ENCODE measurements around the gene HBP1.
"Not testable (repeated sequence)": the region's sequence is repeated elsewhere in the genome, so short reads cannot be mapped to it uniquely, and the experiment has no call there.

The HBP1 gene

DNA sequence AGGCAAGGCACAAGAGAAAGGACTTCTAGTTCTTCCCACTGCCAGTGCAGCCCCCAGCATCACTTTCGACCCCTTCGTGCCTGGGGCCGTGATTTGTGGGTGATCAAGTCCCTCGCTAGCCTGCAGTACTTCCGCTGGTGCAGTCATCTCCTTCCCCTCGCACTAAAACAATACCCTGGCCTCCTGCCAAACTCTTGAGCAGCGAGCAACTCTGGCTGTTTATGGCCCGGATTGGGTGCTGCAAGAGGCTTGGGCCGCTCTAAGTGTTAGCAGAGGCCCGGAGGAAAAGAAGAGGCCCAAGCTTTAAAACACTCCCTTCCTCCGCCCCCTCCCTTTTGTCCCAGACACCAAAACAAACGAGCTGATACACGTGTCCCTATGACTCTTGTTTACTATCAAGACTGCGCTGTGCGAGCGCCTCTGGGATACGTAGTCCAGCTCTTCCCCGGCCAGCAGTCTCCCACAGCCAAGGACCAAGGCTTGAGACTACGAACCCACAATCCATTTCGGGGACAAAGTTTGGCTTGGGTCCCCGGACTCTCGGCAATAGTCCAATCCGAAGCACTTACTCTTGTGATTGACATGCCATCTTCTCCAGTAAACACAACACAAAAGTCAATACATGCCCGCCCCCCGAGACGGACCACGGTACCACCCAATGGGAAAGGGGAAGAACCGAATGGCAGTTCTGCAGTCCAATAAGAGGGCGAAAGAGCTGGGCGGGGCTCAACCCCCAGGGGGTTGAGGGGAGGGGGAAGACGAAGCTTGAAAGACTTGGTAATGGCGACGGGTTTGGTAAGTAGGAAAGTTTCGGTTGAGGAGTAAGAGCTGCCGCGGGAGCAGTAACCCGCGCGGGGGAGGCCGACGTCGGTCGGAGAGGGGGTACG is at the start of gene HBP1:
TSS of gene HBP1 (plus strand) at position 771 of the 887 bp plus-strand sequence. CDS start 10,891 bp downstream, outside the sequence.
- DNase-seq (ENCODE audit: low read depth) = peak; percentile 100

DNA sequence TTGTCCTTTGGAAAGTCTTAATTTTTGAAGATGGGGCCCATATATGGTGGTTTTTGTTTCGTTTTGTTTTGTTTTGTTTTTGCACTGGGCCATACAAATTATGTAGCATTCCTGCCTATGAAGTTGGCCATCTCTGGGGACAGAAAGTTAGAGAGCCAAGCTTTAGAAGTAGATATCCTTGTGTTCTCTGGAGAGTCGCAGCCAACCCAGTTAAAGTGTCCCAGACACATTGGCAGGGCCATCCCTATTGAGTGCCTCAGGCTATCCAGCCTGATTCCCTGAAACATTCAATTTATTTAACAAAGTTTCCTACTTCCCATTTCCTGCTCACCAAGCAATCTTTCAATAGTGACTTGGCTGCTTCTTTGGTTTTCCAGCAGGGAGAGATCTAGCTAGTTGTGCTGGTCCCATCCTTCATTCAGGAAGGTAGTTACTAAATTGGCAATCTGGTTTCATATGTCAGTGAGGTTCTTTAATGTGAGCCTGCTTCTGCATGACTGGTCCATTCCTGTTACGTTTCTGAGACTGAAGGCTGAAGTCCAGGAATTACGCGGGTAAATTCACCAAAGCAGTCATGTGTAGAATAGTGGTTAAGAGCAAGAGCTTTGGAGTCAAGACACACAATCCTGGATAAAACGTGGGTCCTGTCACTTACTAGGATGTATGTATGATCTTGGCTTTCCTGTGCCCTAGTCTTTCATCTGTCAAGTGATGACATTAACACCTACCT is 49.3 kb upstream of the HBP1 start:
- no peak for DNase-seq (ENCODE audit: low read depth)
- no peak overlapping the region for H3K4me3 ChIP-seq (ENCODE audit: low read depth, low read length)

More for the DNA sequence above, at the start of gene HBP1:
- peak within 1 kb of the TSS; percentile 88 for H3K4me3 ChIP-seq (ENCODE audit: low read depth, low read length)

GRCh38 chr7:107122486-107122911 is 46.3 kb upstream of the HBP1 start:
- H3K4me3 ChIP-seq (ENCODE audit: low read depth, low read length) = no peak overlapping the region
- DNase-seq (ENCODE audit: low read depth) = peak; percentile 13

- H3K4me3 ChIP-seq (ENCODE audit: low read depth, low read length) = no peak overlapping the region
- DNase-seq (ENCODE audit: low read depth) = no peak
These were observed 45.4 kb upstream of the HBP1 start for GRCh38 chr7:107123392-107123791.

DNA sequence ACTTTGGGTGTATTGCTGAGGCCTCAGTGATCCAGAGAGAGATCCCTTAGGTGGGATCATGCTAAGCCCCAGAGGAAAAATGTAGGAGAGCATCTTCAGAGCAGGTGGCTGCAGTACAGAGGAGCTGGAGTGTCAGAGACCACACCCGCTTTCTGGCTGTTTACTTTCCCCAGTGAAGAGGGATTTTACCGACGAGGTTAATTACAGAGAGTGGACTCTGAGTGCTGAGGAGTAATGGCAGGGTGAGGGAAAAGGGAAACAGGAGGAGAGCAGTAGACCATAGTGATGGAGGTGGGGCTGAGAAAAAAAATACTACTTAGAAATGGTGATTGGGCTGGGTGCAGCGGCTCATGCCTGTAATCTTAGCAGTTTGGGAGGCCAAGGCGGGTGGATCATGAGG is 43.3 kb upstream of the HBP1 start:
- DNase-seq (ENCODE audit: low read depth) = no peak
- no peak overlapping the region for H3K4me3 ChIP-seq (ENCODE audit: low read depth, low read length)

GRCh38 chr7:107128217-107128616 is 40.6 kb upstream of the HBP1 start:
- no peak for DNase-seq (ENCODE audit: low read depth)
- no peak overlapping the region for H3K4me3 ChIP-seq (ENCODE audit: low read depth, low read length)

GRCh38 chr7:107128748-107129147 is 40.1 kb upstream of the HBP1 start:
- H3K4me3 ChIP-seq (ENCODE audit: low read depth, low read length) = no peak overlapping the region

DNA sequence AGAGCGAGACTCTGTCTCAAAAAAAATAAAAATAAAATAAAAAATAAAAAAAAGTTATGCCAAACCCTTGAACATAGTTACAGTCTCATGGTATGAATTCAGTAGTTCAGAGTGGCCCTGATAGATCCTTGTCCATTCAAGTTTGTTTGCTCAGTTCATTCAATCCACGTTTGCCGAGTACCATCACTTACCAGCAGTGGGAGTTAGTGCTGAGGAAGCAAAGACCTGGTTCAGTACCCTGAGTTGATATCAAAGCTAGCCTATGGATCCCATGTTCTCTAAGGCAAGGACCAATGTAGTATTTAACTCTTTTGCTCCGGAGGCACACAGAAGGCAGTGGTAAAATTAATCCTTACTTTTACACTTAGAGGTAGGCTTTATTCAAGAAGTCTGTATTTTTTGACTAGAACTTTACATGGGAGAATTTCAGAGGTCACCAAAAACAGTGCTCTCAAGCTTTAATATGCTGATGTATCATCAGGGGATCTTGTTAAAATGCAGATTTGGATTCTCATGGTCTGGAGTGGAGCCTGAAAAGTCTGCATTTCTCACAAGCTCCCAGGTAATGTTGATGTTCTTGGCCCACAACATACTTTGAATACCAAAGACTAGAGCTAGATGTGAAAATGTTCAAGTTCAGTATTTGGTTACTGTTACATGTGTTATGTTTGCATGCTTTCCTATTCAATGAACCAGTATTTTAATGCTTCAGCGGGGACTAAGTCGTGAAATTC is 38.1 kb upstream of the HBP1 start:
- H3K4me3 ChIP-seq (ENCODE audit: low read depth, low read length) = no peak overlapping the region
- DNase-seq (ENCODE audit: low read depth) = no peak

More at GRCh38 chr7:107128748-107129147, 40.1 kb upstream of the HBP1 start:
- DNase-seq (ENCODE audit: low read depth) = no peak

- DNase-seq (ENCODE audit: low read depth) = no peak
- no peak overlapping the region for H3K4me3 ChIP-seq (ENCODE audit: low read depth, low read length)
These were observed 35.4 kb upstream of the HBP1 start for GRCh38 chr7:107133396-107133795.

DNA sequence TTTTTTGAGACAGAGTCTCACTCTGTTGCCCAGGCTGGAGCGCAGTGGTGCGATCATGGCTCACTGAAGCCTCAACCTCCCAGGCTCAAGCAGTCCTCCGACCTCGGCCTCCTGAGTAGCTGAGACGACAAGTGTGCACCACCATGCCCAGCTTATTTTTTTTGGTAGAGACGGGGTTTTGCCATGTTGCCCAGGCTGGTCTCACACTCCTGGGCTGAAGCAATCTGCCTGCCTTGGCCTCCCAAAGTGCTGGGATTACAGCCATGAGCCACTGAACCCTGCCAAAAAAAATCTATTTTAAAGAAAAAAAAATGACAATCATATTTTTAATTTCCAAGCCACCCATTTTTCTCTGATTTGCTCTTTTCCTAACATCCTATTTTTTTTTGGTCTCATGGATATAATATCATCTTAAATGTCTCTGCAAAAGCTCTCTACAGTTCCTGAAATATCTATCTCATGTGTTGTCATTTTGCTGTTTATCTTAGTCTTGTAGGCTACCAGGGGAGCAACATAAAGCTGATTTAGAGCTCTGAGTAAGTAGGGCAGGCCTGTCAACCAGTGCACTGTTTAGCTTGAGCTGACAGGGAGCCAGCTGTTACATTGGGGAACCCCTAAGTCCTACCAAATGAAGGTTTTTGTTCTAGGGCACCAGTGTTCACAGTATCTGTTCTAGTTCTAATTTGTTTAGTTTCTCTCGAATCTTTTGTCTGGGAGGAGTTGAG is 29.9 kb upstream of the HBP1 start:
- DNase-seq (ENCODE audit: low read depth) = no peak
- no peak overlapping the region for H3K4me3 ChIP-seq (ENCODE audit: low read depth, low read length)

GRCh38 chr7:107143875-107144274 is 24.9 kb upstream of the HBP1 start:
- not testable (repeated sequence) for DNase-seq (ENCODE audit: low read depth); H3K4me3 ChIP-seq (ENCODE audit: low read depth, low read length)

GRCh38 chr7:107145067-107145838 is 23.6 kb upstream of the HBP1 start:
- DNase-seq (ENCODE audit: low read depth) = no peak
- H3K4me3 ChIP-seq (ENCODE audit: low read depth, low read length) = no peak overlapping the region

DNA sequence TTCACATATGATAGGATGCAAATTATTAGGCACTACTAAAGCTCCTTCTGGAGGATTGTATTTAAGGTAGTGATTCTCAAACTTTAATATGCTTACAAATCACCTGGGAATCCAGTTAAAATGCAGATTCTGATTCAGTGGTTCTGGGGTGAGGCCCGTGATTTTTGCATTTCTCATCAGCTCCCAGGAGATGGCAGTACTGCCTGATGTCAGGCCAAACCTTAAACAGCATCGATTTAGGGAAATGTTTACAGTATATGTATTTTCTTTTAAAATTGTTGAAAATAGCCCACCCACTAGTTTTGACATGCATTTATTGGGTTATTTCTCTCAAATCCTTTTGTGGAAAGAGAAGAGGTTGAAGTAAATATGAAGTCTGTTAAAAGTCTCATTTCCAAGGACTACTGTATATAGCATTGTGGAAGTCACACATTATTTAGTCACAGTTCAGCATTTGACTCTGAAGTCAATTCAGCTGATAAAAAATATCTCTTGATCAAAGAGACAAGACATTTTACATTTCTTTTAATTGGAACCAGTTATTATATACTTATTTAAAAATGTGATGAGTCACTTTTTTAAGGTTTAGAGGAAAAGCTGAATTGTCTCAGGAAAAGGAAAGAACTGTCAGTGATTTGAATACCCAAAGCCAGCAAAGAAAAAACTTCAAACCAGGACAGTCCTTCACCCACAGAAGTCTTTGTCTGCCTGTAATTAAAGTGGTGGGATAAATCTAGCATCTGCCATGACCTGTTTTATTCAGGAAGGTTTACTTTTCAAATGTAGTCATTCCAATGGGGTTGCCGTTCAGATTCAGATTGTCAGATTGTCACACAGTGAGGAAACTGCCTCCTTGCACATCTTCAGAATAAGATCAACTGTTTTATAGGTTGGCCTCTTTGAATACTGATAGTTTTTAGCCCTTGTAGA is 21.1 kb upstream of the HBP1 start:
- no peak for DNase-seq (ENCODE audit: low read depth)
- no peak overlapping the region for H3K4me3 ChIP-seq (ENCODE audit: low read depth, low read length)

- H3K4me3 ChIP-seq (ENCODE audit: low read depth, low read length) = no peak overlapping the region
- no peak for DNase-seq (ENCODE audit: low read depth)
These were observed 20.1 kb upstream of the HBP1 start for GRCh38 chr7:107148721-107149120.

DNA sequence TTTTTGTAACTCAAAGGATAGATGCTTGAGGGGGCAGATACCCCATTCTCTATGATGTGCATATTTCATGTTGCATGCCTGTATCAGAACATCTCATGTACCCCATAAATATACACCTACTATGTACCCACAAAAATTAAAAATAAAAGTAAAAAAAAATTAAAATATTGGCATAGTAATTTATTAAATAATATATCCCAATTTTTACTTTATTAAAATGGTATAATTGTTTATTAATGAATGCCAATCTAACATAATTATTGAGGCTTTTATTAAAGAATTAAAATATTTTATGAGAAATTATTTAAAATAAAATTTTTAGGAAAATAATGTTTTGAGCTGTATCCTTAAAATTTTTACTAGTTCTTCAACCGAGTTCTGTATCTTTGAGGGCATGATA is 18.9 kb upstream of the HBP1 start:
- no peak overlapping the region for H3K4me3 ChIP-seq (ENCODE audit: low read depth, low read length)
- DNase-seq (ENCODE audit: low read depth) = no peak

GRCh38 chr7:107150375-107151073 is 18.3 kb upstream of the HBP1 start:
- no peak for DNase-seq (ENCODE audit: low read depth)
- no peak overlapping the region for H3K4me3 ChIP-seq (ENCODE audit: low read depth, low read length)

DNA sequence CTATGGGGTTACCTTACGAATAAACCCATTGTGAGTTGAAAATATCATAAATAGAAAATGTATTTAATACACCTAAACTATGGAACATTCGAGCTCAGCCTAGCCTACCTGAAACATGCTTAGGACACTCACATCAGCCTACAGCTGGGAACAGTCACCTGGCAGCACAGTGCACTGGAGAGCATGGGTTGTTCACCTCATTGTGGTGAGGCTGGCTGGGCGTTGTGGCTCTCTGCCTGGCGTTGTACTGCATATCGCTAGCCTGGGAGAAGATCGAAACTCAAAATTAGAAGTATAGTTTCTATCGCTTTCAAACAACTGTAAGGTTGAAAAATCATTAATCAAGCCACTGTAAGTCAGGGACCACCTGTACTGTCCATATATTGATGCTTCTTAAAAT is 17.3 kb upstream of the HBP1 start:
- no peak for DNase-seq (ENCODE audit: low read depth)
- no peak overlapping the region for H3K4me3 ChIP-seq (ENCODE audit: low read depth, low read length)

Data from skeletal muscle cell (primary cell).